Tongue (tissue), 2 donors: ENCODE measurements around the gene XG. TPM values are rescaled to one million over a fixed set of nuclear protein-coding genes. Genes with fewer than 3 reads are reported as not detected.
"Not testable (repeated sequence)": the region's sequence is repeated elsewhere in the genome, so short reads cannot be mapped to it uniquely, and the experiment has no call there.

Experiments
- DNase-seq: peaks from one replicate; pipeline ENCODE4 v3.0.0-alpha.2; 2015
- total RNA-seq: library from RNA; depleted of rRNA; stranded (reverse); fragments of >200 nt; gene quantifications from one replicate; pipeline ENCODE4 v1.2.3, GENCODE V29; 2014

The XG gene
- 6.4 TPM for total RNA-seq

GRCh38 chrX:2751874-2752300, at the start of gene XG:
XG (plus strand) TSS chrX:2752040; CDS start chrX:2752275, 235 bp downstream.
- DNase-seq: not testable (repeated sequence)

- DNase-seq: peak; percentile 46
Observed at GRCh38 chrX:2703991-2704369, 47.9 kb upstream of the XG start.

GRCh38 chrX:2705046-2705832, 46.6 kb upstream of the XG start:
- no peak for DNase-seq

GRCh38 chrX:2707334-2707760, 44.5 kb upstream of the XG start:
- peak; percentile 83 for DNase-seq

- no peak for DNase-seq
Observed at GRCh38 chrX:2708021-2708420, 43.8 kb upstream of the XG start.

GRCh38 chrX:2708592-2709188, 43.1 kb upstream of the XG start:
- no peak for DNase-seq

GRCh38 chrX:2709556-2709955, 42.3 kb upstream of the XG start:
- DNase-seq: no peak

GRCh38 chrX:2710041-2710840, 41.6 kb upstream of the XG start:
- peak; percentile 67 for DNase-seq

- DNase-seq: no peak
Observed at GRCh38 chrX:2711441-2711840, 40.4 kb upstream of the XG start.

GRCh38 chrX:2712428-2712827, 39.4 kb upstream of the XG start:
- DNase-seq: no peak

- DNase-seq: no peak
Observed at GRCh38 chrX:2712890-2713840, 38.7 kb upstream of the XG start.

- no peak for DNase-seq
Observed at GRCh38 chrX:2714551-2714950, 37.3 kb upstream of the XG start.

- DNase-seq: no peak
Observed at GRCh38 chrX:2715066-2715600, 36.7 kb upstream of the XG start.

- no peak for DNase-seq
Observed at GRCh38 chrX:2717312-2717711, 34.5 kb upstream of the XG start.

GRCh38 chrX:2718821-2719220, 33.0 kb upstream of the XG start:
- DNase-seq: no peak

GRCh38 chrX:2719774-2720447, 31.9 kb upstream of the XG start:
- DNase-seq: no peak

- DNase-seq: no peak
Observed at GRCh38 chrX:2723286-2723879, 28.5 kb upstream of the XG start.

GRCh38 chrX:2727264-2727663, 24.6 kb upstream of the XG start:
- DNase-seq: not testable (repeated sequence)

GRCh38 chrX:2732076-2732475, 19.8 kb upstream of the XG start:
- no peak for DNase-seq

- DNase-seq: no peak
Observed at GRCh38 chrX:2732649-2733048, 19.2 kb upstream of the XG start.

- DNase-seq: no peak
Observed at GRCh38 chrX:2733286-2733685, 18.6 kb upstream of the XG start.
